NCI-H446 (cell line): ENCODE measurements around the gene MSX2.
"Not testable (repeated sequence)": the region's sequence is repeated elsewhere in the genome, so short reads cannot be mapped to it uniquely, and the experiment has no call there.

ENCODE experiments used
- DNase-seq, 2 experiments: peaks; one replicate each; lab custom pipeline; 2025; lab: John Stamatoyannopoulos, UW

MSX2 gene

GRCh38 chr5:174733836-174734235, 9.5 kb downstream of the MSX2 start:
- DNase-seq: no peak

GRCh38 chr5:174734571-174735497, 10.5 kb downstream of the MSX2 start:
- DNase-seq: no peak

- no peak for DNase-seq
Measured at GRCh38 chr5:174735498-174736330, 11.3 kb downstream of the MSX2 start.

GRCh38 chr5:174736331-174736721, 11.9 kb downstream of the MSX2 start:
- DNase-seq: no peak

GRCh38 chr5:174736777-174737176, 12.4 kb downstream of the MSX2 start:
- no peak for DNase-seq

- no peak for DNase-seq
Measured at GRCh38 chr5:174737330-174737729, 12.9 kb downstream of the MSX2 start.

GRCh38 chr5:174741352-174741751, 17.0 kb downstream of the MSX2 start:
- no peak for DNase-seq

GRCh38 chr5:174744896-174745295, 20.5 kb downstream of the MSX2 start:
- no peak for DNase-seq

GRCh38 chr5:174745590-174746103, 21.3 kb downstream of the MSX2 start:
- no peak for DNase-seq

- DNase-seq: no peak
Measured at GRCh38 chr5:174750711-174751110, 26.3 kb downstream of the MSX2 start.

- no peak for DNase-seq
Measured at GRCh38 chr5:174751154-174752000, 27.0 kb downstream of the MSX2 start.

- no peak for DNase-seq
Measured at GRCh38 chr5:174752121-174752520, 27.7 kb downstream of the MSX2 start.

- no peak for DNase-seq
Measured at GRCh38 chr5:174755106-174755505, 30.7 kb downstream of the MSX2 start.

GRCh38 chr5:174759091-174759490, 34.7 kb downstream of the MSX2 start:
- DNase-seq: no peak

- DNase-seq: no peak
Measured at GRCh38 chr5:174760721-174761120, 36.3 kb downstream of the MSX2 start.

GRCh38 chr5:174761341-174761740, 37.0 kb downstream of the MSX2 start:
- not testable (repeated sequence) for DNase-seq

- no peak for DNase-seq
Measured at GRCh38 chr5:174764309-174764708, 39.9 kb downstream of the MSX2 start.

- no peak for DNase-seq
Measured at GRCh38 chr5:174765540-174765939, 41.2 kb downstream of the MSX2 start.

GRCh38 chr5:174767670-174768069, 43.3 kb downstream of the MSX2 start:
- DNase-seq: no peak

GRCh38 chr5:174769005-174769404, 44.6 kb downstream of the MSX2 start:
- no peak for DNase-seq

- DNase-seq: no peak
Measured at GRCh38 chr5:174773371-174773770, 49.0 kb downstream of the MSX2 start.

- no peak for DNase-seq
Measured at GRCh38 chr5:174775081-174775480, 50.7 kb downstream of the MSX2 start.
